GM10266 (cell line): ENCODE data around the gene SLC8A2.

Experiments used
- DNase-seq: peaks from one replicate; pipeline ENCODE4 v3.0.0; 2012; ENCODE audit errors: extremely low spot score
- TF ChIP-seq, protein P1 (sequence below): IDR thresholded peaks from 2 replicates; pipeline ENCODE4 v1.5.1; 2012; ENCODE audit warnings: mild to moderate bottlenecking, low read depth; ENCODE audit not compliant: control insufficient read depth, insufficient read depth; ENCODE audit errors: missing control alignments

The SLC8A2 gene

DNA sequence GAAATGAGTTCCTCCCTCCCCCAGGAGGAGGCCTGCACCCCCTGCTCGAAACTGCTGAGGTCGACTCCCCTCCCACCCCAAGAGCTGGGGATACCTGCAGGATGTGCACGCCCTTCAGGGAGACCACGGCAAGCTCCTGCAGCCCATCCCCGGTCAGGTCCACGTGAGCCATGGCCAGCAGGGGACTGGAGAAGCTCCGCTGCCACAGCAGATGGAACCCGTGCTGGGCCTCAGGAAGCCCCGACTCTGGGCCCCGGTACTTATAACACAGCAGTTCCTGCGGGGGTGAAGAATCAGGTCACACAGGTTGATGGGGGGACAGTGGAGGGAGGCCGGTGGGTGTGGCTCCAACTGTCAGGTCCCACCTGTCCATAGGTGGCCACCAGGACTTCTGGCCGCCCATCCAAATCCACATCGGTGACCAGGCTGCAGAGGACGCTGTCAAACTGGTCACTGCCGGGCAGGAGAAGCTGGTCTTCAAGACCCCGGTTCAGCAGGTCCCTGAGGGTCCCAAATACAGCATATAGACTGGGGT lies 4.8 kb upstream of the SLC8A2 start:
- TF ChIP-seq, protein P1, sequence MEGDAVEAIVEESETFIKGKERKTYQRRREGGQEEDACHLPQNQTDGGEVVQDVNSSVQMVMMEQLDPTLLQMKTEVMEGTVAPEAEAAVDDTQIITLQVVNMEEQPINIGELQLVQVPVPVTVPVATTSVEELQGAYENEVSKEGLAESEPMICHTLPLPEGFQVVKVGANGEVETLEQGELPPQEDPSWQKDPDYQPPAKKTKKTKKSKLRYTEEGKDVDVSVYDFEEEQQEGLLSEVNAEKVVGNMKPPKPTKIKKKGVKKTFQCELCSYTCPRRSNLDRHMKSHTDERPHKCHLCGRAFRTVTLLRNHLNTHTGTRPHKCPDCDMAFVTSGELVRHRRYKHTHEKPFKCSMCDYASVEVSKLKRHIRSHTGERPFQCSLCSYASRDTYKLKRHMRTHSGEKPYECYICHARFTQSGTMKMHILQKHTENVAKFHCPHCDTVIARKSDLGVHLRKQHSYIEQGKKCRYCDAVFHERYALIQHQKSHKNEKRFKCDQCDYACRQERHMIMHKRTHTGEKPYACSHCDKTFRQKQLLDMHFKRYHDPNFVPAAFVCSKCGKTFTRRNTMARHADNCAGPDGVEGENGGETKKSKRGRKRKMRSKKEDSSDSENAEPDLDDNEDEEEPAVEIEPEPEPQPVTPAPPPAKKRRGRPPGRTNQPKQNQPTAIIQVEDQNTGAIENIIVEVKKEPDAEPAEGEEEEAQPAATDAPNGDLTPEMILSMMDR: no peak

DNA sequence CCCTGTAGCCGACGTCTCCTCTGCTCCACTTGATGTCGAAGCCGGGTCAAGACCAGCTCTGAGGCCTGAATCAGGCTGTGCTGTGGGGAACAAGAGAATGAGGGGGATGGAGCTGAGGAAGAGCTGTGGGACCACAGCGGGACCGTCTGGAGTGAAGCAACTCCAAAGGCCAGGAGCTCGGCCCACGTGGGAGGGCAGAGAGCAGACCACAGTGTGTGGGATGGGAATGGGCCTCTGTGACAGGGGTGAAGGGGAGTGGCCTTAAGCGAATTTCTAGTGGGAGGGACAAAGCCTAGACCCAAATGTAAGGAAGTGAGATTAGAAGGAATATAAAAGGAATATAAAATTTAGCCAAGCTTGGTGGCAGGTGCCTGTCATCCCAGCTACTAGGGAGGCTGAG lies 3.8 kb upstream of the SLC8A2 start:
- DNase-seq: no peak
- TF ChIP-seq, protein P1: no peak

More for the DNA sequence above, 4.8 kb upstream of the SLC8A2 start:
- no peak for DNase-seq

DNA sequence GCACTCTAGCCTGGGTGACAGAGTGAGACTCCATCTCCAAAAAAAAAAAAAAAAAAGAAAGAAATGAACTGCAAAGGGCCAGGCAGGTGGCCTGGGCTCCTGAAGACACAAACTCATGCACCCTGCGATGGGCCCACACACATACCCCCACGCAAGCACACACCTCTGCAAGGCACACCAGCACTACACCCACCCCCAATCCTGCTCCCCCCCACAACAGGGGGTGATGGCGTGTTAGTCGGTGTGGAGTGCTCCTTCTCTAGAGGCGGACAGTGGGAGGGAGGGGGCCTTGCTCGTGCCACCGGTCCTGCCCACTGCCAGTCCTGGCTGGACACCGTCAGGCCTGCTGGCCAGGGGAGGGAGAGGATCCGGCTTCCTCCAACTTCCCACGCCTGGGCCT lies 1.6 kb upstream of the SLC8A2 start:
- TF ChIP-seq, protein P1: no peak
- DNase-seq: no peak

DNA sequence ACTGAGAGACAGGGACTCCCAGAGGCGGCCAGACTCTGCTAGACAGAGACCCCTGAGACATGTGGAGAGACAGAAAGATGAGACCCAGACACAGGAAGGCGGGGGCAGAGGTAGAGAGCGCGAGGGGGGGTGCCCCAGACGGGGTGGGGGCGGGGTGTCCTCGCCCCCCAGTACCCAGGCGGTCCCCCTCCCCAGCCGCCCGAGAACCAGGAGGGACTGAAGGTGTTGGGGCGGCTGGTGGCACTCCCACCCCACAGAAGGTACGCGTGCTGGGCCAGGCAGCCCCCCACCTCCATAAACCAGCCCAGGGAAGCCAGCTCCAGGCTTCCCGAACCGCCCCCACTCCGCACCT lies 336 bp downstream of the SLC8A2 start:
- DNase-seq: no peak

DNA sequence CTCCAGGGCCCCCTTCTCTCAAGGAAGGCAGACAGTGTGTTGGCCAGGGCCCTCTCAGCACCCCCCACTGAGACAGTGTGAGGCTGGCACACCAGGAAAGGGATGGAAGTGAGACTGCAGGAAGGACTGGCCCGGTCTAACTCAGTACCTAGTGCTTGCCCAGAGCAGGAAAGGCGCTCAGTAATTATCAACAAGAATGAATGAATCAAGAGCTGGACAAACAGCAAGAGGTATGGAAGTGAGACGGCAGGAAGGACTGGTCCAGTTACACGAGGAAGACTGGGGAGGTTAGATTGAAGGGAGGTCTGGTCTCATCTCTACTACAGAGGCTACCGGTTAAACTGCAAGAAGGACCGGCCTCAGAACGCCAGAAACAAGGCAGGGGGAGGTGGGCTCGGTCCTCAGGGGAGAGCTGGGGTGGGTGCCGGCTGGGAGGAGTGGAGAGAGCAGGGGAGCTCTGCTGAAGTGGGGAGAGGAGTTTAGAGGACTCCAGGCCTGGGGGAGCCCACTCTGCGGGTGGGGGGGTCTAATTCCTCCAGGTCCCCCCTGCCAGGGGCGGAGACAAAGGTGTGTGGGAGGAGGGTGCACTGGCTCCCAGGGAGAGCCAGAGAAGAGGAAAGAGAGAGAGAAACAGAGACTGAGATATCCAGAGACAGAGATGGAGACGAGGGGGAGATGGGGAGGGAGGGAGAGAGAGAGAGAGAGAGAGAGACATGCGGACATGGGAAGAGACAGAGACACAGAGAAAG lies 1.1 kb downstream of the SLC8A2 start:
- DNase-seq: no peak
- TF ChIP-seq, protein P1: no peak

More for the DNA sequence above, 336 bp downstream of the SLC8A2 start:
- TF ChIP-seq, protein P1: no peak

DNA sequence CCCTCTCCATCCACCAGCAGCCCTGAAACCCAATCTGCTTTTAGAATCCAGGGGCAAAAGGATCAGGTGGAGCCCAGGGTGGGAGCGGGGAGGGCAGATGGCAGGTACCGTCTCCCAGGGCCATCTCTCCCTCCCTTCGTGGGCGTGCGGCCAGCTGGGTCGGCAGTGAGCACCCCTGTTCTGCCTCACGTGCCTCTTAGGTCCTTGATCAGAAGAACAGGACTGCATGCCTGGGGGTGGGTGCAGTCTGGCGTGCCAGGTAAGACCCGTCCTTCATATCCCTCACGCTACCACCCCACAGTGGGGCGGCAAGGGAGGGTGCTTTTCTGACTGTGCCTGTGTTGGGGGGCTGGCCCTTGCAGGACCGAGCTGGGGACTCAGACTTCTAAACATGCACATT lies 2.0 kb downstream of the SLC8A2 start:
- DNase-seq: no peak
- TF ChIP-seq, protein P1: no peak

DNA sequence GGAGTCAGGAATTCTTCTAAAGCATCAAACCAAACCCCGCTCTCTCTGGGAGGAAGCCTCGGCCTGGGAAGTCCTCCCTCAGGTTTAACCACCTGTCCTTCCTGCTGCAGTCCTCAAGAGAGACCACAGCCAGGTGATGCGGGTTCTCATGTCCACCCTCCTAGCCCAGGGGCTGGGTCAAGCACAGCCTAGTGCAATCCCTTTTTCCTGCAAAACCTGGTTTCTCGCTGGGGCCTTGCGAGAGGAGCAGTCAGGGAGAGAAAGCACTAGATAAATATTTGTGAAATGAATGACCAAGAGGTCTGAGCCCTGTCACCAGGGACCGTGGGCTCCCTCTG lies 2.4 kb downstream of the SLC8A2 start:
- TF ChIP-seq, protein P1: no peak
- DNase-seq: no peak
